NCI-H2107 treated with DMSO at 0.1 percent for 48 hours (cell line): ENCODE results near the gene HES5.
"Not testable (repeated sequence)": the region's sequence is repeated elsewhere in the genome, so short reads cannot be mapped to it uniquely, and the experiment has no call there.

Experiments used
- DNase-seq: peaks from one replicate; lab custom pipeline; 2025; ENCODE audit not compliant: unreplicated experiment; lab: John Stamatoyannopoulos, UW

Gene HES5

DNA sequence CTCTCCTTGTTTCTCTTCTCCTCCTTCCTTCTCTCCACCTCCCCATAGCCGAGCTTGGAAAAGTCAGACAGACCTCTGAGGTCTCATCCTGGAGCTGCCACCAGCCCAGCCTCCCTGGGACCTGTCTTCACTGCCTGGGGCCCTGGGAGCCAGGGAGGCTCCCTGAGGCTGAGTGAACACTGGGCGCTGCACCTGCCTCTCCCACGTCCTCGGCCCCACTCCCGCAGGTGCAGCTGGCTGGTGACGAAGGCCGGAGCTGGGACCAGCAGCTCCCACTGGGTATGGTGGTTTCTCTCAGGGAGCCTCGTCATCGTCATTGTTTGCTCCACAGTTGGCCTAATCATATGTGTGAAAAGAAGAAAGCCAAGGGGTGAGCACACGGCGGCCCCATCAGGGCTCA lies 31.4 kb upstream of the HES5 start:
- DNase-seq: no peak

DNA sequence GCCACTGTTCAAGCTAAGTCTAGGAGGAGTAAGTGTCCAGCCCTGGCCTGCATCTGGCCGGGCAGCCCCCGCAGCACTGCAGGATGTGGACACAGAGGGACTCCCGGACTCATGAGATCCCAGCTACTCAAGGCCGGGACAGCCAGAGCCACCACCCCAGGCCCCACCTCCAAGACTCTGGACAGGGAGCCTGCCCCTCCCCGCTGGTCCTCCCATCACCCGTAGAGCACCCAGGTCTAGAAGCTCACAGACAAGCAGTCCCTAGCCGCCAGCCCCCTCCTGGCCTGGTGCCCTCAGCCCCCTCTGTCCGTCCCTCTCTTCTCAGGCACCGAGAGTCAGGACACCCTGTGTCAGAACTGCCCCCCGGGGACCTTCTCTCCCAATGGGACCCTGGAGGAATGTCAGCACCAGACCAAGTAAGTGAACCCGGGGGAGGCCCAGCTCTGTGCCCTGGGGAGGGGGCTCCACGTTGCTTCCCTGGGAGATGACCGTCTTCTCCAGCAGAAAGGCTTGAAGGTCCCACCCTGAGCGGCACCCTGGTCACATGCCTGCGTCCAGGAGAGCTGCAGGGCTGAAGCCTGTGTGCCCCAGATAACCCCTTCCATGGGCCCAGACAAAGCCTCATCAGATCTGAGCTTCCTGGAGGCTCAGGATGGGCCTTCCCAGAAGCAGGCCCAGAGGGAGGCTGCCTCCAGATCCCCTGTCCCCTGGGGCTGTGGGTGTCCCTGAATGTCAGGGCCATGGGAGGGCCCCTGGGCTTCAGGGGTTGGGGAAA lies 30.4 kb upstream of the HES5 start:
- no peak for DNase-seq

DNA sequence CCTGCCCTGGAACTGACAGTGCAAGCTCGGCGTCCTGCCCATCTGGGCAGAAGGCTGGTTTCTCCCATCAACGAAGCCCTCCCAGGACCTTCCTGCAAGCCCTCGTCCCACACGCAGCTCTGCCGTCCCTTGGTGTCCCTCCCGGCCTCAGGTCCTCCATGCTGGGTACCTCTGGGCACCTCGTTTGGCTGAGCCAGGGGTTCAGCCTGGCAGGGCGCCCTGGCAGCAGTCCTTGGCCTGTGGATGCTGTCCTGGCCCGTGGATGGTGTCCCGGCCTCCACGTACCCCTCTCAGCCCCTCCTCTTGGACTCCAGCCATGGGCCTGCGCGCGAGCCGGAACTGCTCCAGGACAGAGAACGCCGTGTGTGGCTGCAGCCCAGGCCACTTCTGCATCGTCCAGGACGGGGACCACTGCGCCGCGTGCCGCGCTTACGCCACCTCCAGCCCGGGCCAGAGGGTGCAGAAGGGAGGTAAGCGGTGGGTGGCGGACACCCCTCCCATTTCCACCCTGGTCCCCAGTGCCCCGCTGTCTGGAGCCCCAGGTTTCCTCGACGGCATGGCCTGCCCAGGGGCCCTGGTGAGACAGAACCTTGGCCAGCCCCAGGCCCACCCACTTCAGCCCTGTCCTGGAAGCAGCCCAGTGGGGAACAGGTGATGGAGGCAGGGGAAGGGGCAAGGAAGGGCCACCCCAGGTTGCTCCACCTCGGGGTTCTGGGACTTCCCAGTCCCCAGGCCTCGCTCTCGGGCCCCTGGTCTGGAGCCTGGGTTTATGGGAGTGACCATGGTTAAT lies 29.6 kb upstream of the HES5 start:
- no peak for DNase-seq

DNA sequence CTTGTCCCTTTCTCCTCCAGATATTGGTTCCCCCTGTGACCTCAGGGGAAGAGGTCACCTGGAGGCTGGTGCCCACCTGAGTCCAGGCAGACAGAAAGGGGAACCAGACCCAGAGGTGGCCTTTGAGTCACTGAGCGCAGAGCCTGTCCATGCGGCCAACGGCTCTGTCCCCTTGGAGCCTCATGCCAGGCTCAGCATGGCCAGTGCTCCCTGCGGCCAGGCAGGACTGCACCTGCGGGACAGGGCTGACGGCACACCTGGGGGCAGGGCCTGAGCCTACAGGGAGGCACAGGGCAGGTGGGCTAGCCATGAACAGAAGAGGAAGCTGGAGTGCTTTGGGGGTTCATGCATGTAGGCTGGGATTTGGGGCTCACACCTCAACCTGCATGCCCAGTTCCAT lies 28.8 kb upstream of the HES5 start:
- no peak for DNase-seq

DNA sequence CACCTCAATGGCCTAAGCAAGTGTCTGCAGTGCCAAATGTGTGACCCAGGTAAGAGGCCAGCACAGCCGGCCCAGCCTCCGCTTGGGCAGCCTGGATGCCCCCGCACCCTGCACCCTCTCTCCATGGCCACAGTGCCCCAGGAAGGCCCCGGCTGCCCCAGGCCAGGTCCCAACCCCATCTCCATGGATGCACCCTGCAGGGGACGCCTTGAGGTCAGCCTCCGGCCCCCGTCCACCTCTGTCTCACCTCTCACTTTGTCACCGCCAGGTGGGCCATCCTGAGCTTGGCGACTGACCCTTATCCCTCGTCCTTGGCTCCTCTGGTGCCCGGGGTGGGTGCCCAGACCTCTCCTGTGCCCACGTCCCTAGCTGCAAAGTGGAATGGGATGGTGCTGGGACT lies 28.4 kb upstream of the HES5 start:
- DNase-seq: no peak

DNA sequence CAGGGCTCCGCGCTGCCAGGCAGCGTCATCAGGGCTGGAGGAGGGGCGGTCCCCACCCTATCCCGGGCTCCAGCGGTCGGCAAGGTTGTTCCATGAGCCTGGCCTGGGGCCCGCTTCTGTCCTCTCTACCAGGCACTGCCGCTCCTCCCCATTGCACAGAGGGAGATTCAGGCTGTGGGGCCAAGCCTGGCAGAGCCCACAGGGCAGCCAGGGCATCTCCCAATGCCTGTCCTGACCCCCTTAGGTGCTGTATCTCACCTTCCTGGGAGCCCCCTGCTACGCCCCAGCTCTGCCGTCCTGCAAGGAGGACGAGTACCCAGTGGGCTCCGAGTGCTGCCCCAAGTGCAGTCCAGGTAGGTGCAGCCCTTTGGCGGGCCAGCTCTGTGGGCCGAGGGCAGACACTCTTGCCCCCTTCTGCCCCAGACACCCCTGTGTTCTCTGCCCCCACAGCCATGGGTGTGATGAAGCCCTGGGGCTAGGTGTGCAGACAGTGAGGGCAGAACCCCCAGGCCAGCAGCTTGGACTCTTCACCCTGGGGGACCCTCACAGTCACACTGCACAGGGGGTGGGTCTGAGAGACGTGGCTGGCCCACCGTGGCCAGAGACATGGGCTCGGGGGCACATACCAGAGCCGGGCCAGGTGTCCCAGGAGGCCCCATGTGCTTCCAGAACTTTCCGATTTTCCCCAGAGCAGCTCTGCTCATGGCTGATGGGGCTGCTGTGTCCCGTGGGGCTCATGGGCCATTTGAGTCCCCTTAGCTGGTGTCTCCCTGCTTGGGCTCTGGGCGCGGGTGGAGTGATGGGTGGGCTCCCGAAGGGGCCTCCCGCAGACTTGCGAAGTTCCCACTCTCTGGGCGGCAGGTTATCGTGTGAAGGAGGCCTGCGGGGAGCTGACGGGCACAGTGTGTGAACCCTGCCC lies 27.7 kb upstream of the HES5 start:
- DNase-seq: no peak

DNA sequence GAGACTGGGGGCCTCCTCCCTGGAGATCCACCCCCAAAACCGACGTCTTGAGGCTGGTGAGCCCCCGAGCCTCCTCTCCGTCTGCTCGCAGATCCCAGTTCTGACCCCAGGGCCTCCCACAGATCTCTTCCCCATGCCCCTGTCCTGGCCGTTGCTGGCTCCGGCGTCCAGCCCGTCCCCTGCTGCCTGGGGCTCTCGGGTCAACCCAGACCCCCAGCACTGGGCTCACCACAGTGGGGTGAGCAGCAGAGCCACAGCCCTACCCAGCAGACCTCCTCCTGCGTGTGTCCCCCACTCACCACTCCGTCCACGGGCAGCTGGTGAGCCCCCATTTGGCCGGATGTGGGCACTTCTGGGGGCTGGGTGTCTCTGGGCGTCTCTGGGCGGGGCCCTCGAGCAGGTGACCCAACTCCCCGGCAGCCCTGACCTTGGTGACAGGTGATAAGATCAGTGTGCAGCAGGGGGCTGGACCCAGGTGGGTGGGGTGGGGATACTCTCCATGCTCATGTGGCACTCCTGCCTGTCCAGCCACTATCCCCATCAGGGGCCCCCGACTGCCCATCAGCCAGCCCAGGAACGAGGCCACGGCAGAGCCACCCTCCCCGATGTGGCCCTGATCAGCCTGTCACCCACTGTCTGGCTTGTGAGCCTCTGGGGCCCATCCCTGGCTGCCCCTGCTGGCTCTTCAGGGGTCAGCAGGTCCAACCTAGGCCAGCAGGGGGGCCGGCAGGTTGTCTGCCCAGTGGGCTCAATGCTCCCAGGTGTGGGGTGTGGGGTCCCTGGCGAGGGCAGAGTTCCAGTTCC lies 26.8 kb upstream of the HES5 start:
- DNase-seq: no peak

DNA sequence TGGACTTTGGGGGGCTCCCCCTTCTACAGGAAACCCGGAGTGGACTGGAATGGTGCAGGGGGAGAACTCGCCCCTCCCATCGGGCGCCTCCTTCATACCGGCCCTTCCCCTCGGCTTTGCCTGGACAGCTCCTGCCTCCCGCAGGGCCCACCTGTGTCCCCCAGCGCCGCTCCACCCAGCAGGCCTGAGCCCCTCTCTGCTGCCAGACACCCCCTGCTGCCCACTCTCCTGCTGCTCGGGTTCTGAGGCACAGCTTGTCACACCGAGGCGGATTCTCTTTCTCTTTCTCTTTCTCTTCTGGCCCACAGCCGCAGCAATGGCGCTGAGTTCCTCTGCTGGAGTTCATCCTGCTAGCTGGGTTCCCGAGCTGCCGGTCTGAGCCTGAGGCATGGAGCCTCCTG lies 26.2 kb upstream of the HES5 start, which contains the start of gene TNFRSF14:
TSS of gene TNFRSF14 (plus strand) at position 95 of the 401 bp plus-strand sequence. CDS start at position 389, 294 bp downstream.
- no peak for DNase-seq

DNA sequence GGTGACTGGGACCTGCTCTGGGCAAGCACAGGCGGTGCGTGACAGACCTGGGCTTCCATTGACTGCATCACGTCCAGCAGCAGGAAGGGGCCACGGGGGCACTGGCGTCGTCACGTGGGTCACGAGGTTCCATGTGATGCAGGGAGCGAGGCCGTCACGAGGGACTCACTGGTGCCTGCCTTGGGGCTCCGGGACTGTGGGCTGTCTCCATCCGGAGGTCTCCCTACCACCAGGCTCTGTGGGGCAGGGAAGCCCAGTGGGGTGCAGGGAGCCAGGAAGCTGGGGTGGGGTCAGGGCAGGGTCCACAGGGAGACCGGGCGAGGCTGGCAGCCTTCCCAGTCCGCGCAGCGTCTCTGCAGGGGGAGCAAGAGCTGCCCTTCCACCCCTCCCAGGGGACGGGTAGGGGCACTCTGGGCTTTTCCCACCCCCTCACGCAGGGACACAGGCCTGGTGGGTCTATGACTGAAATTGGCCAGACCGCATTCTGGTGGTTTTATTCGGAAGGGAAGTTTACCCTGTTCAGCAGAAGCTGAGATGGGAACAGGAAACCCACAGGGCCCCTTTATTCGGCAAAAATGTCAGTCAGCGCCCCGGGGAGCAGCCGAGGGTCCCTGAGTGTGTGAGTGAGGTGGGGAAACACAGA lies 25.7 kb upstream of the HES5 start:
- DNase-seq: no peak

DNA sequence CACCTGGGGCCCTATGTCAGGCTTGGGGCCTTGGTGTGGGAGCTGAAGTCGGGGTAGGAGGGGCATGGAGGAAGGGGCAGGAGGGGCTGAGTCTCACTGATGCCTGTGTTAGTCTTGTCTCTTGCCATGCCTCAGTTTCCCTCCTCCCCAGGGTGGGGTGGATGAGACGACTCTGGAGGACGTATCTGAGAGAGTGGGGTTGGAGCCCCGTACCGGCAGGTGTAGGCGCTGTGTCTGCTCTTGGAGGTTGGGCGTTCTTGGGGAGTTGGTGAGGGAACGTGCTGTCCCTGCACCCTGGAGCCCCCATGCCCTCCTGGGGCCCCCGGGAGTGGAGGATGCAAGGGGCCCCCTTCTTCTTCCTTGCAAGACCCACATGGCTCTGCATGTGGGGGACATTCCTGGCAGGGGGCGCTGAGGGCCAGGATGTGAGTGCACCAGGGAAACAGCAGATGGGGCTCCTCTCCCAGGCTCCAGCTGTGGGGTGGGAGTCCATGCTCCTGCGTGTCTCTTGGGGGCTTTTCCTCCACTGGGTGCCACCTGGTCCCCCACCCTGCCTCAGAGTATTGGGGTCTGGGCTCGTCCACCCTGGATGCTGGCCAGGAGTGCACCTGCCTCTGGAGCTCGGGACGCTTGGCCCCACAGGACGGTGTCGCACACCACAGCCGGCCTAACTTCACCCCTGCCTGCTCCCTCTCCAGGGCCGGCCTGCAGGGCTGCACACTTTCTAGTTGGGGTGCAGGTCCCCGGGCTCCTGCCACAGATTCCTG lies 24.7 kb upstream of the HES5 start:
- DNase-seq: no peak

DNA sequence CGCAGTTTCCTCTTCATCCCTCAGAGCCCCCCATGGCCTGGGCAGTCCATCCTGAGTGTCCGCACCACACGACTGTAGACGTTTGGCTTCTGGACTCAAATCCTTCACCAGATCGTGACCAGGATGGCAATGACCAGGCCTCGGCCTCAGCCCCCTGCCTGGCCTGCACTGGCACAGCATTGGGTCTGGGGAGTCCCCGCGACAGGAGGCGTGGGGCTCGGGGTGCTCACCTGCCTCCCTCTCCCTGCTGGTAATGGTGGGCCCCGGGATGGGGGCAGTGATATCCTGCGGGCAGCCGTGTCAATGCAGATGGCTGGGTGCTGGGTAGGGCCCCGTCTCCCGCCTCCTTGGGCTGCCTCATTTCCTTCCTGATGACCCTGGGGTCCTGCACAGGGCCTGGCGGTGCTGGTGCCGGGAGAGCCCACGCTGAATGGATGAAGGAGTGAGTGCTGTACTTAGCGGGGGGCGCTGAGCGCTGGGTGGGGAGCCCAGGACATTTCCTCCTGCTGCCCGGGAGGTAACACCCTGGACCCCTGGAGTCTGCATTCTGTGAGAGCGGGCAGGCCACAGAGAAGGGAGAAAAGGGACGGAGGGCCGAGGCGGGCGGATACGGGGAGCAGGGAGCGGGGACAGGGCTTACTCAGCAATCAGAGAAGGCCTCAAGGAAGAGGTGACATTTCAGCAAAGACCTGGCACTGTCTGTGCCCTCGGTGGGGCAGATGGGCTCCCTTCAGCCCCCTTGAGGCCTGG lies 24.0 kb upstream of the HES5 start:
- no peak for DNase-seq

DNA sequence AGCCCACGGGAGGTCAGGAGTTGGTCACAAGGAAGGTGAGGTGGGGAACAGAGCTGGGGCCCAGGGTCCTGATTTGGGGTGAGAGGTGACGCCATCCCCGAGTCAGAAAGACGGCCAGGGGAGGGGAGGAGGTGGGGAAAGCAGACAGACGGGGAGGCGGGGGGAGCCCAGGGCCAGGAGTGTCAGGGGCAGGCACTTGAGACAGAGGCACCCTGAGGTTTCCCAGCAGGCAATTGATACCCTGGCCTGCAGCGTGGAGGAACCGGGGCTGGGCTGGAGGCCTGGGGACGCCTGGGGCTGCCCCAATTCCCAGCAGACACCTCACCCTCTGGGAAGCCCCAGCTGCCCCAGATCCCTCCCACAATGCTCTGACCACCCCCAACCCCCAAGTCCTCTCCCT lies 23.0 kb upstream of the HES5 start:
- not testable (repeated sequence) for DNase-seq

DNA sequence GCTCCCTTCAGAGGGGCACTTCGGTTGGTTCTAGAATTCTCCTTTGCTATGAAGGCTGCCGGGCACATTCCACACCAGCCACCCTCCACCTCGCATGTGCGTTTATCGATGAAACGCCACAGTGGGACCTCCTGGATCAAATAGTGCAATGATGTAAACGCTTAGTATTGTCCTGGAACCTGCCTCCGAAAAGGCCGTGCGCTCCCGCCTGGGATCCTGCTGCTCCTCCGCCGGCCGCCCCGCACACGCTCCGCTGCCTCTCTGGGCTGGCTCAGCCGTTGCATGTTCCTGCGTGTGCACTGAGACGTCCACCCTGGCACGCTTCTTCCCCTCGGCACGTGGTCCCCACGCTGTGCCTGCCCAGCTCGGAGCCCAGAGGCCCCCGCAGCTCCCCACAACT lies 22.1 kb upstream of the HES5 start:
- DNase-seq: no peak

DNA sequence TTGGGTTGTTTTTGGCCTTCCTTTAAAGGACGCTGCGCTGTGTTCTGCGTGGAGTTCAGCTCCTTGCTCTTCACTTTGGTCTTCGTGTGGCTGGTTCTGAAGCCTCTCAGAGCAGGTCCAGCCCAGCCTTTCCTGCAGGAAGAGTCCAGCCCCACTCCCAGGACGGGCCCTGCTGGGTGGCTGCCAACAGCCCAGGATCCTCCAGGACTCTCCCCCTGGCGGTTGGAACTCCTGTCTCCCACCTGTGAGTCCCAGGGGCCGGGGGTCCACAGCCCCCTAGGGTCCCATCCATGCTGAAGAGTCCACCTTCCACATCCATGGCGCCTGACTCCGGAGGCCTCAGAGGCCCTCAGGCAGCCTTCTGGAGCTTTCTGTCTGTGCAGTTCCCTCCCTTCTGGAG lies 21.5 kb upstream of the HES5 start:
- not testable (repeated sequence) for DNase-seq

DNA sequence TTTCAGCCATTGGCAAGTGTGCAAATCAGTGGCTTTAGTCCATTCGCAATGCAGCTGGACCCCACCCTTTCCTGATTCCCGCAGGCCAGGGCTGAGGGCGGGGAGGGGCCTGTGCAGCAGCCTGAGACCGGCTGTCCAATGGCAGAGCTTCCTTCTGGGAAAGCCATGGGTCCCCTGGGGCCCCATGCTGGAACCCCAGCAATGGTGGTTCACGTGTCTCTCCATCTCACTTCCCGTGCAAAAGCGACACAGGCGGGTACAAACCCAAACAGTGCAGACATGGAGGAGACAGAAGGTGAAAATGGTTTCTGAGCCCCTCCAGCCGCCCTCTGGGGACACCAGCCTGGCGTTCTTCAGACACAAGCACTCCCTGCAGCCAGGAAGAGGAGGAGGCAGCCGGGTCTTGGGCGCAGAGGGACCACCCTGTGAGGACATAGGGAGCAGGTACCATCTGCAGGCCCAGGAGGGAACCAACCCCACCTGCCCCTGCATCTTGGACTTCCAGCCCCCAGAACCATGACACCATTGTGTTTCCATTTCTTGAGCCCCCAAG lies 20.3 kb upstream of the HES5 start:
- DNase-seq: not testable (repeated sequence)

DNA sequence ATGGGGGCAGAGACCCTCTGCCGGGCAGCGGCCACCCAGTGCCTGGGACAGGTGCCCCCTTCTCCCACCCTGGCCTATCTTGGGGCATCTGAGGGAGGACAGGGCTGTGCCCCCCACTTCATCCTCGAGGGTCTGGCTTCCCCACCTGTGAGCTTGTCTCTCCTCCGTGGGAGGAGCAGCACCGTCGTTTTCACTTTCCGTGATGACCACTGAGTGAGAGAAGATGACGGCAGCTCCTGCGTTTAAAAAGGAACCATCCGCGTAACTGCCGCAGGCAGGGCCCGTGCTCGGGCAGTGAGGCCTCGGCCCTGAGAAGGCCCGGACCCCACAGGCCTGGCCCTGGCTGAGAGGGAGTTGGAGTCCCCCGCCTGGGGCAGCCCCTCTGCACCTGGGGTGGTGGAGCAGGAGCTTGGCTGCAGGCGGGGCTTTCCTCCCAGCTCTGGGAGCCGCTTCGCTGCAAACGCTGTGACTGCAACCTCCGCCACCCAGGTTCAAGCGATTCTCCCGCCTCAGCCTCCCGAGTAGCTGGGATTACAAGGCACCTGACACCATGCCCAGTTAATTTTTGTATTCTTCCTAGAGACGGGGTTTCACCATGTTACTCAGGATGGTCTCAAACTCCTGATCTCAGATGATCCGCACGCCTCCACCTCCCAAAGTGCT lies 19.4 kb upstream of the HES5 start:
- DNase-seq: not testable (repeated sequence)

DNA sequence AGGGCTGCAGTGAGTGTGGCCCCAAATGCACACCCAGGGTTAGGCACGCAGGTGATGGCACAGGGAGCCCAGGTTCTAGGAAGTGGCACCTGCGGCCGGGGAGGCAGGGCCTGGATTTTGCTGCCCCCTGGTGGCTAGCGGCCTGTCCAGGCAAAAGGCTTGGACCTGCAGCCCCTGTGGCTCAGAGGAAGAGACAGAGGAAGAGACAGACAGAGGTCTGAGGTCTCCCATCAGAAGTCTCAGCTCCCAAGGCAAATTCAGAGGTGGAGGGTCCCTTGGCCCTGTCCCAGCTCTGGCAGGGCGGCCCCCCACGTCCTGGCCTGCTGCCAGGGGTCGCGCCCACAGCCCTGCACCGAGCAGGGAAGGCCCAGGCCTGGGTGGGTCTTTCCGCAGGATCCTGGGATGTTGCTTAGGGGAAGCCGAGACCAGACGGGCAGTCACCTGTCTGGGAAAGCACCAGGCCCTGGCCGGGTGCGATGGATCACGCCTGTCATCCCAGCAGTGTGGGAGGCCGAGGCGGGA lies 18.1 kb upstream of the HES5 start:
- DNase-seq: no peak
